ENCODE measurements around the gene CNOT10.

DNA sequence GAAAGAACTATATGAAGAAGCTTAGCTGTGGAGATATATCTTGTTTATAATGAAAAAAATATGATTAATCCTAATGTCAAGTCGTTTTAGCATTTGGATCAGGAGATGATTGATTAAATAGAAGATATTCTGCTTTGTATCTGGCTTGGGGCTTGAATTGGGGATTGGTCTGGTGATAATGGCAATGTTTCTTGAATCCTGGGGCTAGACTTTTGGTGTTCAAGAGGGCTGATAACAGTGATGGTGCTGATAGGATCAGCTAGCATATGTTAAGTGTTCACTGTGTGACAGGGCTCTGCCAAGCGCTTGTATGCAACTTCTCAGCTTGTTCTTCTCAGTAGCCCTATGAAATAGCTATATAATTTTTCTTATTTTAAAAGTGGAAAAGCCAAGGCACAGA lies 20.2 kb downstream of the CNOT10 start:
- TF ChIP-seq, protein P1, sequence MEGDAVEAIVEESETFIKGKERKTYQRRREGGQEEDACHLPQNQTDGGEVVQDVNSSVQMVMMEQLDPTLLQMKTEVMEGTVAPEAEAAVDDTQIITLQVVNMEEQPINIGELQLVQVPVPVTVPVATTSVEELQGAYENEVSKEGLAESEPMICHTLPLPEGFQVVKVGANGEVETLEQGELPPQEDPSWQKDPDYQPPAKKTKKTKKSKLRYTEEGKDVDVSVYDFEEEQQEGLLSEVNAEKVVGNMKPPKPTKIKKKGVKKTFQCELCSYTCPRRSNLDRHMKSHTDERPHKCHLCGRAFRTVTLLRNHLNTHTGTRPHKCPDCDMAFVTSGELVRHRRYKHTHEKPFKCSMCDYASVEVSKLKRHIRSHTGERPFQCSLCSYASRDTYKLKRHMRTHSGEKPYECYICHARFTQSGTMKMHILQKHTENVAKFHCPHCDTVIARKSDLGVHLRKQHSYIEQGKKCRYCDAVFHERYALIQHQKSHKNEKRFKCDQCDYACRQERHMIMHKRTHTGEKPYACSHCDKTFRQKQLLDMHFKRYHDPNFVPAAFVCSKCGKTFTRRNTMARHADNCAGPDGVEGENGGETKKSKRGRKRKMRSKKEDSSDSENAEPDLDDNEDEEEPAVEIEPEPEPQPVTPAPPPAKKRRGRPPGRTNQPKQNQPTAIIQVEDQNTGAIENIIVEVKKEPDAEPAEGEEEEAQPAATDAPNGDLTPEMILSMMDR (IDR thresholded peaks at IDR 0.05) = no peak
- no peak for TF ChIP-seq POLR2A (IDR thresholded peaks at IDR 0.05)
- no peak for TF ChIP-seq EP300 (IDR thresholded peaks at IDR 0.05)
- TF ChIP-seq POLR2AphosphoS5 (IDR thresholded peaks at IDR 0.05) = no peak

Data from suprapubic skin (tissue), 4 donors.